ENCODE results near the gene FOSL2. TPM values are rescaled to one million over a fixed set of nuclear protein-coding genes. Genes with fewer than 3 reads are reported as not detected.

The FOSL2 gene
- total and polyA plus RNA-seq, 10 donors: 3.2 to 134 (median 91.2) TPM

GRCh38 chr2:28361991-28362710 is 30.5 kb upstream of the FOSL2 start:
- Histone ChIP-seq H3K4me3 (no peak overlapping the region), H3K4me1 (peaks cover 22 to 60% (median 52%) of the 10 kb centered on the region in 6 donors), H3K27me3 (replicated peaks in 1 of 7) (peaks cover 0 to 5% (median 0%) of the 10 kb centered on the region in 7 donors), H3K27ac (no peak overlapping the region), H3K36me3 (no peaks in the 10 kb centered on the region), H3K9me3 (no peaks in the 10 kb centered on the region)
- DNase-seq: no peak
- intact Hi-C loops (cut with DNase I; ENCODE audit: low total_unique reads): no loop called here
- TF ChIP-seq POLR2AphosphoS5 (IDR thresholded peaks at IDR 0.05) (no peak), POLR2A (IDR thresholded peaks at IDR 0.05) (no peak)
- TF ChIP-seq, protein P1, sequence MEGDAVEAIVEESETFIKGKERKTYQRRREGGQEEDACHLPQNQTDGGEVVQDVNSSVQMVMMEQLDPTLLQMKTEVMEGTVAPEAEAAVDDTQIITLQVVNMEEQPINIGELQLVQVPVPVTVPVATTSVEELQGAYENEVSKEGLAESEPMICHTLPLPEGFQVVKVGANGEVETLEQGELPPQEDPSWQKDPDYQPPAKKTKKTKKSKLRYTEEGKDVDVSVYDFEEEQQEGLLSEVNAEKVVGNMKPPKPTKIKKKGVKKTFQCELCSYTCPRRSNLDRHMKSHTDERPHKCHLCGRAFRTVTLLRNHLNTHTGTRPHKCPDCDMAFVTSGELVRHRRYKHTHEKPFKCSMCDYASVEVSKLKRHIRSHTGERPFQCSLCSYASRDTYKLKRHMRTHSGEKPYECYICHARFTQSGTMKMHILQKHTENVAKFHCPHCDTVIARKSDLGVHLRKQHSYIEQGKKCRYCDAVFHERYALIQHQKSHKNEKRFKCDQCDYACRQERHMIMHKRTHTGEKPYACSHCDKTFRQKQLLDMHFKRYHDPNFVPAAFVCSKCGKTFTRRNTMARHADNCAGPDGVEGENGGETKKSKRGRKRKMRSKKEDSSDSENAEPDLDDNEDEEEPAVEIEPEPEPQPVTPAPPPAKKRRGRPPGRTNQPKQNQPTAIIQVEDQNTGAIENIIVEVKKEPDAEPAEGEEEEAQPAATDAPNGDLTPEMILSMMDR (IDR thresholded peaks at IDR 0.05 in 8 of 11, conservative IDR thresholded peaks at IDR 0.05 in 3 of 11): no peak
- 72 to 82% (median 79%) methylated on average over 12 of the region's 12 CpGs for WGBS, 5 donors

DNA sequence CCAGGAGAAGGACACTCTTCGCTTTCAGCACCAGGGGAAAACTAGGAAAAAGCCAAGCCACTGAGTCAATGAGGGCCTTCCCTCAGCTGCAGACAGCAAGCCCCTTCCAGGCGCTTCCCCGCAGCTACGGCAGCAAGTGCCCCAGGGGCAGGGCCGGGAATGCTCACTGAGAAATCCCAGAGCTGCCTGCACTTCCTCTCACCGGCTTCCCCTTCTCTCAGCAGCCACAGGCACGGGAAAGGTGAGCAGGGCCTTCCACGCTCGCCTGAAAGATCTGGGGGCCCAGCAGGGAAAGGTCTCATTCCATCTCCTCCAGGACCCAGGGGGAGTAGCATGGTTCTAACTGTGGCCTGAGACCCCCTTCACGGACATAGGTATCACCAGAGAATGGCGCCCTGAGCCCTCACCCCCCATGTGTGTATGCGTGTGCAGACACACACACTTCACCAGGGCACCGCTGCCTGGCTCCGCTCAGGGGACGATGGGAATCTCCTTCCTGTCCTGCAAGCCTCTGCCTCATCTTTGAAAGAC is 29.6 kb upstream of the FOSL2 start:
- intact Hi-C loops (cut with DNase I; ENCODE audit: low total_unique reads): no loop called here
- Histone ChIP-seq H3K4me1 (peaks cover 25 to 66% (median 56%) of the 10 kb centered on the region in 6 donors), H3K27me3 (replicated peaks in 1 of 7) (peaks cover 0 to 5% (median 0%) of the 10 kb centered on the region in 7 donors), H3K9me3 (no peaks in the 10 kb centered on the region), H3K27ac (no peak overlapping the region), H3K36me3 (no peaks in the 10 kb centered on the region), H3K4me3 (no peak overlapping the region)
- TF ChIP-seq, protein P1 (IDR thresholded peaks at IDR 0.05 in 8 of 11, conservative IDR thresholded peaks at IDR 0.05 in 3 of 11): no peak
- TF ChIP-seq POLR2AphosphoS5 (IDR thresholded peaks at IDR 0.05): no peak
- TF ChIP-seq POLR2A (IDR thresholded peaks at IDR 0.05): no peak
- 78 to 88% (median 83%) methylated on average over 12 to 15 of the region's 15 CpGs for WGBS, 5 donors
- peak; percentile 64 for DNase-seq

DNA sequence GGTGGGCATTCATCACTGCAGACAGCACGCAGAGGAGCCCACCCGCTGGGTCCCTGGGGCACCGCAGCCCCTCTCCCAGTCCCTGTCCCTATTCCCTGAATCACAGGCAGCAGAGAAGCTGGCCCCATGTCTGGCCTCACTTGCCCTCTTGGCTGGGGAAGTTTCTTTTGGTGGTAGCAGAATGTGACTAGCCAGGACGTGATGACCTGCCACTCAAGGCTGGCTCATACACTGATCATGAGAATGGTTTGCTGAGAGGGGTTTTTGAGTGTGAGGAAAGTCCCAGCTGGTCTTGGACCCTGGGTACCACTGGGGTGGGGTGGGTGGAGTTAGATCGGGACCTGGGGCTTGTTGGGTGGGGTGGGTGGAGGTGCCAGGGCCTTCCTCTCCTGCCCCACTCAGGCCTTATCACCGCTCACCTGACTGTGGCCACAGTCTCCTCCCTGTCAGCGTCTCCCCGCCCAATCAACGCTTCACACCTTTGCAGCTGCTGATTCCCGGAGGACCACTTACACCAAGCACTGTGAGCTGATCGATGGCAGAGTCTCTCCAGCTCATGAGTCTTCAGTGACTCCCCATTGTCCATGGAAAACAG is 28.9 kb upstream of the FOSL2 start:
- TF ChIP-seq POLR2A (IDR thresholded peaks at IDR 0.05): no peak
- Histone ChIP-seq H3K27ac (no peak overlapping the region), H3K36me3 (no peaks in the 10 kb centered on the region), H3K27me3 (replicated peaks in 1 of 7) (peaks cover 0 to 5% (median 0%) of the 10 kb centered on the region in 7 donors), H3K4me1 (peaks cover 25 to 58% (median 51%) of the 10 kb centered on the region in 6 donors), H3K4me3 (no peak overlapping the region), H3K9me3 (no peaks in the 10 kb centered on the region)
- WGBS, 5 donors: 84 to 93% (median 90%) methylated on average over 9 to 11 of the region's 11 CpGs
- peak; percentile 52 for DNase-seq
- intact Hi-C loops (cut with DNase I; ENCODE audit: low total_unique reads): no loop called here

- TF ChIP-seq, protein P1 (IDR thresholded peaks at IDR 0.05 in 8 of 11, conservative IDR thresholded peaks at IDR 0.05 in 3 of 11): no peak
- no peak for TF ChIP-seq POLR2AphosphoS5 (IDR thresholded peaks at IDR 0.05)
- TF ChIP-seq POLR2A (IDR thresholded peaks at IDR 0.05): no peak
- 86 to 98% (median 91%) methylated on average over 3 of the region's 3 CpGs for WGBS, 5 donors
- no peak overlapping the region for H3K4me3 ChIP-seq
- H3K36me3 ChIP-seq: no peaks in the 10 kb centered on the region
- DNase-seq: peak; percentile 19
- H3K9me3 ChIP-seq: no peaks in the 10 kb centered on the region
- peaks cover 23 to 50% (median 42%) of the 10 kb centered on the region in 6 donors for H3K4me1 ChIP-seq
- H3K27me3 ChIP-seq (replicated peaks in 1 of 7): peaks cover 0 to 5% (median 0%) of the 10 kb centered on the region in 7 donors
- intact Hi-C loops (cut with DNase I; ENCODE audit: low total_unique reads): no loop called here
- H3K27ac ChIP-seq: no peak overlapping the region
These were observed 28.0 kb upstream of the FOSL2 start for GRCh38 chr2:28364610-28365009.

All from spleen (tissue), 11 donors.